Endothelial cell of umbilical vein (primary cell): ENCODE measurements around the gene NUDT8. TPM values are rescaled to one million over a fixed set of nuclear protein-coding genes. Genes with fewer than 3 reads are reported as not detected.

Experiments
- BruUV-seq: library from RNA; stranded (reverse); fragments of 400-500 nt; replicated peaks from 2 replicates; lab custom pipeline; 2021; lab: Mats Ljungman, UMichigan
- CTCF ChIA-PET: fragments of 300-600, 350-600 bp; sonication (Branson Sonifier 250); formaldehyde crosslinking; loops from one replicate; lab custom pipeline; 2021; ENCODE audit warnings: antibody characterized with exemption, inconsistent platforms; lab: Charles Lee
- POLR2A ChIA-PET: fragments of 300-600, 350-600 bp; sonication (Branson Sonifier 250); formaldehyde crosslinking; loops from one replicate; lab custom pipeline; 2021; ENCODE audit warnings: antibody characterized with exemption, inconsistent platforms; lab: Charles Lee
- DNase-seq: peaks from one replicate; pipeline ENCODE4 v3.0.0-alpha.2; 2011; ENCODE audit warnings: low read depth, low spot score
- FAIRE-seq: peaks from 2 replicates; lab custom pipeline; 2011; peaks lifted over from hg19 to GRCh38; lab: Jason Lieb, UNC
- H2AFZ ChIP-seq: 2 replicates; pipeline ENCODE4 v1.6.0; 2012; ENCODE audit warnings: low read depth, low read length, control low read depth, inconsistent platforms
- H3K27ac ChIP-seq: 2 replicates; pipeline ENCODE4 v1.5.1; 2011; ENCODE audit warnings: low read depth, mild to moderate bottlenecking, control low read depth, low read length, moderate library complexity; ENCODE audit not compliant: insufficient read depth
- H3K27me3 ChIP-seq, 2 experiments: 2 replicates each; pipeline versions ENCODE4 v1.6.0 to v1.6.1; 2011; ENCODE audit warnings: low read length in 2 of 2, mixed read lengths in 1 of 2; ENCODE audit not compliant: control insufficient read depth in 2 of 2, insufficient read depth in 2 of 2
- H3K36me3 ChIP-seq, 2 experiments: 2 replicates in 1 of 2; 3 replicates in 1 of 2; pipeline ENCODE4 v1.5.1; 2011; ENCODE audit warnings: low read length in 2 of 2, mild to moderate bottlenecking in 1 of 2, moderate library complexity in 1 of 2; ENCODE audit not compliant: control insufficient read depth in 2 of 2, insufficient read depth in 2 of 2; ENCODE audit errors: extremely low read depth in 1 of 2
- H3K4me1 ChIP-seq: 3 replicates; pipeline ENCODE4 v1.5.1; 2011; ENCODE audit warnings: mild to moderate bottlenecking, low read length; ENCODE audit not compliant: control insufficient read depth, insufficient read depth; ENCODE audit errors: extremely low read depth
- H3K4me2 ChIP-seq: 2 replicates; pipeline ENCODE4 v1.6.1; 2011; ENCODE audit warnings: low read length, control low read depth, mixed read lengths; ENCODE audit not compliant: insufficient read depth
- H3K4me3 ChIP-seq, 3 experiments: fragments of 200-600 bp in 1 of 3; sonication (generic), shearing (Covaris generic) in 1 of 3; replicated peaks in 1 of 3; 2 replicates each; pipeline ENCODE4 v1.5.1; 2011 to 2016; ENCODE audit warnings: control low read depth in 3 of 3, low read length in 3 of 3, mild to moderate bottlenecking in 2 of 3, inconsistent platforms in 1 of 3, low read depth in 1 of 3, moderate library complexity in 1 of 3; ENCODE audit not compliant: insufficient read depth in 1 of 3
- H3K79me2 ChIP-seq: 2 replicates; pipeline ENCODE4 v1.6.0; 2012; ENCODE audit warnings: low read length, inconsistent platforms; ENCODE audit not compliant: control insufficient read depth, insufficient read depth
- H3K9ac ChIP-seq: replicated peaks from 2 replicates; pipeline ENCODE3; 2011; ENCODE audit warnings: low read length, control low read depth; ENCODE audit not compliant: insufficient read depth; ENCODE audit errors: extremely low read depth
- H3K9me1 ChIP-seq: replicated peaks from 3 replicates; pipeline ENCODE4 v1.6.0; 2011; ENCODE audit warnings: mild to moderate bottlenecking, low read length; ENCODE audit not compliant: control insufficient read depth, insufficient read depth; ENCODE audit errors: extremely low read depth
- H3K9me3 ChIP-seq: replicated peaks from 2 replicates; pipeline ENCODE4 v1.5.1; 2012; ENCODE audit warnings: low read length, inconsistent platforms; ENCODE audit not compliant: control insufficient read depth, insufficient read depth
- H4K20me1 ChIP-seq: replicated peaks from 2 replicates; pipeline ENCODE3; 2011; ENCODE audit warnings: mild to moderate bottlenecking, low read length; ENCODE audit not compliant: control insufficient read depth, insufficient read depth; ENCODE audit errors: extremely low read depth
- EZH2 ChIP-seq: IDR thresholded peaks from 2 replicates; pipeline ENCODE4 v1.6.1; 2012; ENCODE audit warnings: borderline replicate concordance, low read depth, mild to moderate bottlenecking, moderate library complexity, low read length, inconsistent platforms; ENCODE audit not compliant: severe bottlenecking
- FOS ChIP-seq: IDR thresholded peaks from 2 replicates; pipeline ENCODE4 v1.6.1; 2011; ENCODE audit warnings: mild to moderate bottlenecking, low read length, moderate library complexity, borderline replicate concordance; ENCODE audit not compliant: insufficient read depth
- GATA2 ChIP-seq: IDR thresholded peaks from 2 replicates; pipeline ENCODE4 v1.7.0; 2011; ENCODE audit warnings: low read depth, mild to moderate bottlenecking, moderate library complexity, mixed read lengths, low read length; ENCODE audit not compliant: insufficient read length, insufficient read depth
- JUN ChIP-seq: IDR thresholded peaks from 2 replicates; pipeline ENCODE4 v1.6.1; 2011; ENCODE audit warnings: borderline replicate concordance, low read depth; ENCODE audit not compliant: insufficient read length, insufficient read depth
- MYC ChIP-seq: IDR thresholded peaks from one replicate; pipeline ENCODE4 v1.6.1; 2011; ENCODE audit warnings: mild to moderate bottlenecking, low read depth, low read length
- POLR2A ChIP-seq: IDR thresholded peaks from 2 replicates; pipeline ENCODE4 v1.6.1; 2012; ENCODE audit warnings: low read depth, mild to moderate bottlenecking, control low read depth, low read length
- POLR2AphosphoS5 ChIP-seq: IDR thresholded peaks from 2 replicates; pipeline ENCODE4 v1.6.1; 2012; ENCODE audit warnings: low read depth, mild to moderate bottlenecking, control low read depth, low read length, moderate library complexity; ENCODE audit not compliant: insufficient read depth
- dilution Hi-C: fragments of 300-500 bp; cut with MboI; formaldehyde crosslinking; loops from one replicate; pipeline ENCODE4 v1.15.0; 2019; ENCODE audit warnings: low sequenced_read_pairs; ENCODE audit not compliant: extremely low pct_ligation_motif_present
- intact Hi-C: fragments of 100-400 bp; cut with micrococcal nuclease; formaldehyde crosslinking; loops from one replicate; pipeline ENCODE4 v1.10.0; 2022
- polyA plus RNA-seq, 4 experiments: library from polyadenylated mRNA; depleted of rRNA in 3 of 4; stranded (reverse) in 3 of 4; unstranded in 1 of 4; fragments of >200 nt; gene quantifications; 2 replicates each; pipeline versions ENCODE4 v1.2.1 to v1.2.3, GENCODE V29; 2011 to 2012; ENCODE audit warnings: missing spikeins in 1 of 4
- total RNA-seq: library from RNA; stranded (reverse); gene quantifications from 2 replicates; pipeline ENCODE4 v1.2.3, GENCODE V29; 2021
- TF ChIP-seq, protein P1 (sequence below): IDR thresholded peaks from 2 replicates; pipeline ENCODE4 v1.6.1; 2011; ENCODE audit not compliant: insufficient read depth, insufficient read length
- TF ChIP-seq, protein P2 (sequence below), 2 donors: IDR thresholded peaks; 1 replicate in 1 of 2; 2 replicates in 1 of 2; pipeline ENCODE4 v1.5.1; 2011; ENCODE audit warnings: low read length in 2 of 2, mild to moderate bottlenecking in 2 of 2, moderate library complexity in 2 of 2, control low read depth in 1 of 2, inconsistent platforms in 1 of 2, low read depth in 1 of 2; ENCODE audit not compliant: insufficient read depth in 1 of 2; ENCODE audit errors: extremely low read depth in 1 of 2

The NUDT8 gene
- total and polyA plus RNA-seq, 2 donors (not counting 3 experiments of a cell fraction or from before 2014, with no cell fraction given) = 14.1 to 20.4 TPM

DNA sequence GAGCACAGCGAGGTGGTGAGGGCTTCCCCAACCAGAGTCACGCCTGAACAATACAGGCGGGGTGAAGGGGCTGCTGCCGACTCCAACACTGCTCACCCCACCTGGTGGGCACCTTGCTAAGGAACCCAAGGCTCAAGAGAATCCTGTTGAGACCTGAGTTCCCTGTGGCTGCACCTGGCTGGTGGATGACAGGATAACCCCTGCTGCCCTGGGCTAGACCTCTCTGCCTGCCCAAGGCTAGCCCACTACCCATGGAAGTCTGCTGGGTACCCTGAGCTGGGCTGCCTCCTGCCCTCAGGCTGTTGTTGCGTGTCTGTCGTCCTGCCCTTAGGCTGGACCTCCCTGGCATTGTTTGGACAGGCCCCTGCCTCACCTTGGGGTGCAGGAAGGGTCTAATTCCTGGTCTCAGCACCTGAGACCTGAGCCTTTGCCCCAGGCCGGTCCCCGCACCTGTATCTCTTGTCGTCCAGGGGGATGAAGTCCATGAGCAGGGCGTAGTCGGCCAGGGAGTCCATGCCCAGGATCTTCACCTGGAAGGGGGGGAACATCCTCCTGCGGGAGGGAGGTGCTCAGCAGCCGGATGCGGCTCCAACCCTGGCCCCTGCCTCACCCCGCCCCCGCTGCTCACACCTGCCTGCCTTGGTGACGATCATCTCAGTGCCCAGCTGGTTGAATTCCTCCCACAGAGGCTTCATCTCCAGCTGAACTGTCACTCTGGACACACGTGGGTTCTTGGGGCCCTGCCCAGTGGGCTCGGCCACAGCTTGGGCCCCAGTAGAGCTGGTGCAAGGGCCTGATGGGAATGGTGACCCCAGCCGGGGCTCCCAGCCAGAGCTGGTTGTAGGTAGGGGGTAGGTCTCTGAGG, 4.9 kb upstream of the NUDT8 start:
- H3K4me3 ChIP-seq = no peak overlapping the region
- dilution Hi-C loops (no loop called here), intact Hi-C loops (no loop called here)
- H3K4me1 ChIP-seq = peaks cover 4% of the 10 kb centered on the region
- no peaks in the 10 kb centered on the region for H3K9me3 ChIP-seq
- CTCF ChIA-PET = interaction anchor here (2.7 kb wide), 1 partner anchor 25 kb away, joined by 11 read pairs; no protein-coding TSS in a partner anchor
- H2AFZ ChIP-seq = no peak overlapping the region
- POLR2A ChIA-PET = no interaction called here
- H3K4me2 ChIP-seq = no peak overlapping the region
- H3K79me2 ChIP-seq = no peaks in the 10 kb centered on the region
- H3K27me3 ChIP-seq = no peaks in the 10 kb centered on the region
- no peaks in the 10 kb centered on the region for H4K20me1 ChIP-seq
- no peak overlapping the region for H3K27ac ChIP-seq
- no peak overlapping the region for H3K9ac ChIP-seq
- DNase-seq = no peak
- TF ChIP-seq POLR2A = no peak
- no peak for TF ChIP-seq EZH2
- TF ChIP-seq JUN = no peak
- TF ChIP-seq, protein P1, sequence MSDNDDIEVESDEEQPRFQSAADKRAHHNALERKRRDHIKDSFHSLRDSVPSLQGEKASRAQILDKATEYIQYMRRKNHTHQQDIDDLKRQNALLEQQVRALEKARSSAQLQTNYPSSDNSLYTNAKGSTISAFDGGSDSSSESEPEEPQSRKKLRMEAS = no peak
- no peak for TF ChIP-seq GATA2
- TF ChIP-seq POLR2AphosphoS5 = no peak
- no peak for TF ChIP-seq MYC
- TF ChIP-seq, protein P2, sequence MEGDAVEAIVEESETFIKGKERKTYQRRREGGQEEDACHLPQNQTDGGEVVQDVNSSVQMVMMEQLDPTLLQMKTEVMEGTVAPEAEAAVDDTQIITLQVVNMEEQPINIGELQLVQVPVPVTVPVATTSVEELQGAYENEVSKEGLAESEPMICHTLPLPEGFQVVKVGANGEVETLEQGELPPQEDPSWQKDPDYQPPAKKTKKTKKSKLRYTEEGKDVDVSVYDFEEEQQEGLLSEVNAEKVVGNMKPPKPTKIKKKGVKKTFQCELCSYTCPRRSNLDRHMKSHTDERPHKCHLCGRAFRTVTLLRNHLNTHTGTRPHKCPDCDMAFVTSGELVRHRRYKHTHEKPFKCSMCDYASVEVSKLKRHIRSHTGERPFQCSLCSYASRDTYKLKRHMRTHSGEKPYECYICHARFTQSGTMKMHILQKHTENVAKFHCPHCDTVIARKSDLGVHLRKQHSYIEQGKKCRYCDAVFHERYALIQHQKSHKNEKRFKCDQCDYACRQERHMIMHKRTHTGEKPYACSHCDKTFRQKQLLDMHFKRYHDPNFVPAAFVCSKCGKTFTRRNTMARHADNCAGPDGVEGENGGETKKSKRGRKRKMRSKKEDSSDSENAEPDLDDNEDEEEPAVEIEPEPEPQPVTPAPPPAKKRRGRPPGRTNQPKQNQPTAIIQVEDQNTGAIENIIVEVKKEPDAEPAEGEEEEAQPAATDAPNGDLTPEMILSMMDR (IDR thresholded peaks at IDR 0.05; ENCODE audit: extremely low read depth in 1 of 2, insufficient read depth in 1 of 2, low read depth in 1 of 2, low read length in 2 of 2) = no peak
- no peak for TF ChIP-seq FOS
- no peaks in the 10 kb centered on the region for H3K9me1 ChIP-seq
- H3K36me3 ChIP-seq = no peaks in the 10 kb centered on the region
- no TSS peak for BruUV-seq
- FAIRE-seq = no peak
